Endodermal cell (in vitro differentiated cells): ENCODE data around the gene HOXC11. TPM values are rescaled to one million over a fixed set of nuclear protein-coding genes. Genes with fewer than 3 reads are reported as not detected.

ENCODE experiments used
- DNase-seq: peaks from one replicate; pipeline ENCODE4 v3.0.0-alpha.2; 2017
- H3K27ac ChIP-seq: 2 replicates; pipeline ENCODE4 v1.5.1; 2013; ENCODE audit warnings: mild to moderate bottlenecking, low read depth, low read length, moderate library complexity
- H3K27me3 ChIP-seq: 2 replicates; pipeline ENCODE4 v1.6.1; 2013; ENCODE audit warnings: mild to moderate bottlenecking, low read length, moderate library complexity; ENCODE audit not compliant: insufficient read depth, control insufficient read depth, poor library complexity, severe bottlenecking
- H3K36me3 ChIP-seq: 2 replicates; pipeline ENCODE4 v1.7.0; 2013; ENCODE audit warnings: mild to moderate bottlenecking, low read length, moderate library complexity; ENCODE audit not compliant: control insufficient read depth, insufficient read depth
- H3K4me1 ChIP-seq: one replicate; pipeline ENCODE4 v1.7.0; 2013; ENCODE audit warnings: low read length; ENCODE audit not compliant: control insufficient read depth, insufficient read depth
- H3K4me3 ChIP-seq: 2 replicates; pipeline ENCODE4 v1.5.1; 2013; ENCODE audit warnings: mild to moderate bottlenecking, low read length, moderate library complexity
- H3K9ac ChIP-seq: 2 replicates; pipeline ENCODE4 v1.6.1; 2013; ENCODE audit warnings: mild to moderate bottlenecking, low read length, moderate library complexity; ENCODE audit not compliant: poor library complexity, severe bottlenecking; ENCODE audit errors: extremely low read depth
- H3K9me3 ChIP-seq: 2 replicates; pipeline ENCODE4 v1.6.1; 2013; ENCODE audit warnings: mild to moderate bottlenecking, low read length, moderate library complexity; ENCODE audit not compliant: control insufficient read depth
- H3K27ac Mint-ChIP-seq: 2 replicates; pipeline ENCODE4 v1.8.0; 2020; ENCODE audit warnings: mixed read lengths
- H3K27me3 Mint-ChIP-seq: 2 replicates; pipeline ENCODE4 v1.8.0; 2021; ENCODE audit warnings: mild to moderate bottlenecking, mixed read lengths; ENCODE audit not compliant: insufficient read depth
- H3K36me3 Mint-ChIP-seq: 2 replicates; pipeline ENCODE4 v1.8.0; 2020; ENCODE audit warnings: low read depth, mixed read lengths
- H3K4me1 Mint-ChIP-seq: 2 replicates; pipeline ENCODE4 v1.8.0; 2020; ENCODE audit warnings: mixed read lengths
- H3K4me3 Mint-ChIP-seq: 2 replicates; pipeline ENCODE4 v1.8.0; 2020; ENCODE audit warnings: mild to moderate bottlenecking, moderate library complexity, mixed read lengths
- H3K9me3 Mint-ChIP-seq: 2 replicates; pipeline ENCODE4 v1.8.0; 2020; ENCODE audit warnings: mild to moderate bottlenecking, mixed read lengths
- CTCF ChIP-seq: fragments of 200-600 bp; sonication (generic); conservative IDR thresholded peaks from 2 replicates; pipeline ENCODE4 v1.5.0; 2021; ENCODE audit warnings: antibody characterized with exemption, mild to moderate bottlenecking
- WGBS, 2 experiments: methylation state at CpG; one replicate each; pipeline versions ENCODE4 v1.1.5 to v1.1.7; 2013; ENCODE audit warnings: missing lambda C conversion rate in 2 of 2, mixed read lengths in 1 of 2; ENCODE audit not compliant: insufficient coverage in 1 of 2, insufficient read length in 1 of 2; 5-methylcytosine and 5-hydroxymethylcytosine counted together
- total RNA-seq, 2 donors: library from RNA; stranded (reverse); fragmentation: NEBNext Ultra II Directional in 1 of 2; extraction: Animal tissue kit (Norgen Biotek cat#: 25700) in 1 of 2; gene quantifications; 2 replicates in 1 of 2; 3 replicates in 1 of 2; pipeline ENCODE4 v1.2.1, GENCODE V29; 2021

The HOXC11 gene
- total RNA-seq, 2 donors from 2014 or later, result not detected

GRCh38 chr12:54002278-54002914 lies 29.5 kb downstream of the HOXC11 start:
- peaks cover 3% of the 10 kb centered on the region for H3K4me1 Mint-ChIP-seq
- 14 to 27% methylated on average over 10 to 18 of the region's 19 CpGs for WGBS, 2 experiments
- Histone ChIP-seq H3K36me3 (no peaks in the 10 kb centered on the region), H3K27me3 (peaks cover 100% of the 10 kb centered on the region), H3K9ac (no peak overlapping the region), H3K27ac (no peak overlapping the region), H3K9me3 (no peaks in the 10 kb centered on the region), H3K4me3 (no peak overlapping the region), H3K4me1 (no peaks in the 10 kb centered on the region)
- H3K27me3 Mint-ChIP-seq, result peaks cover 100% of the 10 kb centered on the region
- H3K36me3 Mint-ChIP-seq, result no peaks in the 10 kb centered on the region
- no peak for TF ChIP-seq CTCF
- no peak overlapping the region for H3K27ac Mint-ChIP-seq
- DNase-seq, result no peak
- peaks cover 2% of the 10 kb centered on the region for H3K9me3 Mint-ChIP-seq
- no peak overlapping the region for H3K4me3 Mint-ChIP-seq

- H3K27me3 Mint-ChIP-seq, result peaks cover 100% of the 10 kb centered on the region
- no peaks in the 10 kb centered on the region for H3K36me3 Mint-ChIP-seq
- Histone ChIP-seq H3K9me3 (no peaks in the 10 kb centered on the region), H3K27me3 (peaks cover 100% of the 10 kb centered on the region), H3K36me3 (no peaks in the 10 kb centered on the region), H3K4me1 (no peaks in the 10 kb centered on the region), H3K27ac (no peak overlapping the region), H3K9ac (no peak overlapping the region), H3K4me3 (no peak overlapping the region)
- H3K9me3 Mint-ChIP-seq, result peaks cover 2% of the 10 kb centered on the region
- WGBS, 2 experiments, result 24 to 28% methylated on average over 10 to 19 of the region's 19 CpGs
- H3K4me1 Mint-ChIP-seq, result peaks cover 3% of the 10 kb centered on the region
- DNase-seq, result no peak
- H3K4me3 Mint-ChIP-seq, result no peak overlapping the region
- TF ChIP-seq CTCF, result no peak
- no peak overlapping the region for H3K27ac Mint-ChIP-seq
Measured at GRCh38 chr12:54002915-54003389, 30.0 kb downstream of the HOXC11 start.

- H3K27me3 Mint-ChIP-seq, result peaks cover 100% of the 10 kb centered on the region
Measured at GRCh38 chr12:54003625-54004024, 30.7 kb downstream of the HOXC11 start.

More at GRCh38 chr12:54003625-54004024, 30.7 kb downstream of the HOXC11 start:
- H3K36me3 Mint-ChIP-seq, result no peaks in the 10 kb centered on the region
- Histone ChIP-seq H3K4me3 (no peak overlapping the region), H3K27me3 (peaks cover 100% of the 10 kb centered on the region), H3K4me1 (no peaks in the 10 kb centered on the region), H3K27ac (no peak overlapping the region), H3K36me3 (no peaks in the 10 kb centered on the region), H3K9me3 (no peaks in the 10 kb centered on the region), H3K9ac (no peak overlapping the region)
- TF ChIP-seq CTCF, result no peak
- DNase-seq, result no peak
- WGBS, 2 experiments, result 29 to 31% methylated on average over 2 to 3 of the region's 3 CpGs
- peaks cover 3% of the 10 kb centered on the region for H3K4me1 Mint-ChIP-seq
- H3K9me3 Mint-ChIP-seq, result peaks cover 2% of the 10 kb centered on the region
- no peak overlapping the region for H3K27ac Mint-ChIP-seq
- no peak overlapping the region for H3K4me3 Mint-ChIP-seq
